Activated naive CD4-positive, alpha-beta T cell treated with Interleukin-2 at 50 U/mL for 16 hours (primary cell): Measurements from ENCODE around the gene ACADVL.

ENCODE experiments used
- DNase-seq: peaks from one replicate; pipeline ENCODE4 v3.0.0-alpha.2; 2020

ACADVL gene

GRCh38 chr17:7191571-7192270, 28.0 kb upstream of the ACADVL start:
- no peak for DNase-seq

GRCh38 chr17:7192271-7192937, 27.3 kb upstream of the ACADVL start:
- DNase-seq: no peak

GRCh38 chr17:7195971-7196370, 23.8 kb upstream of the ACADVL start:
- DNase-seq: no peak

- no peak for DNase-seq
These were observed 22.9 kb upstream of the ACADVL start for GRCh38 chr17:7196651-7197401.

- DNase-seq: no peak
These were observed 16.3 kb upstream of the ACADVL start for GRCh38 chr17:7203391-7203790.

GRCh38 chr17:7204336-7204735, 15.4 kb upstream of the ACADVL start:
- DNase-seq: no peak

- DNase-seq: peak; percentile 92
These were observed 14.8 kb upstream of the ACADVL start for GRCh38 chr17:7204828-7205461.

- no peak for DNase-seq
These were observed 14.2 kb upstream of the ACADVL start for GRCh38 chr17:7205561-7205960.

GRCh38 chr17:7207120-7208001, 12.4 kb upstream of the ACADVL start:
- DNase-seq: no peak

GRCh38 chr17:7208027-7208571, 11.6 kb upstream of the ACADVL start:
- no peak for DNase-seq

- DNase-seq: no peak
These were observed 10.8 kb upstream of the ACADVL start for GRCh38 chr17:7208754-7209460.

GRCh38 chr17:7211491-7212273, 8.1 kb upstream of the ACADVL start:
- DNase-seq: no peak

GRCh38 chr17:7213895-7214299, 5.8 kb upstream of the ACADVL start:
- DNase-seq: no peak

GRCh38 chr17:7214300-7215135, 5.2 kb upstream of the ACADVL start:
- peak; percentile 99 for DNase-seq

GRCh38 chr17:7215136-7215638, 4.6 kb upstream of the ACADVL start:
- no peak for DNase-seq

GRCh38 chr17:7215652-7216180, 4.0 kb upstream of the ACADVL start:
- DNase-seq: no peak

GRCh38 chr17:7216242-7217112, 3.3 kb upstream of the ACADVL start:
- DNase-seq: no peak
